Mucosa of descending colon (tissue), 3 donors: ENCODE data around the gene SAFB2. TPM values are rescaled to one million over a fixed set of nuclear protein-coding genes. Genes with fewer than 3 reads are reported as not detected.
A peak's percentile ranks its signal among the peaks of the same experiment; 100 is the strongest.

Experiments
- ATAC-seq: fragments of 200-7000 bp; cut with Tn5 transposase; one replicate; pipeline ENCODE4 v1.9.1; 2020; ENCODE audit warnings: mild to moderate bottlenecking, moderate library complexity
- DNase-seq, 3 donors: peaks; one replicate each; pipeline ENCODE4 v3.0.0-alpha.2; 2020
- H3K36me3 ChIP-seq: fragments of 200-600 bp; one replicate; pipeline ENCODE4 v1.8.0; 2021; ENCODE audit warnings: low read depth, mild to moderate bottlenecking
- H3K4me1 ChIP-seq: fragments of 200-600 bp; one replicate; pipeline ENCODE4 v1.8.0; 2021; ENCODE audit warnings: low read depth, mild to moderate bottlenecking
- H3K4me3 ChIP-seq: fragments of 200-600 bp; one replicate; pipeline ENCODE4 v1.8.0; 2021; ENCODE audit warnings: mild to moderate bottlenecking
- H3K9me3 ChIP-seq: fragments of 200-600 bp; one replicate; pipeline ENCODE4 v1.8.0; 2021; ENCODE audit warnings: mild to moderate bottlenecking
- CTCF ChIP-seq: fragments of 200-600 bp; IDR thresholded peaks from one replicate; pipeline ENCODE4 v1.8.0; 2022; ENCODE audit warnings: antibody characterized with exemption, mild to moderate bottlenecking
- intact Hi-C, 2 donors: fragments of 100-400 bp; cut with DNase I in 1 of 2; cut with micrococcal nuclease in 1 of 2; formaldehyde crosslinking; loops; one replicate each; pipeline versions ENCODE4 v1.11.0 to v1.11.1; 2022; cut with DNase I, micrococcal nuclease
- total RNA-seq, 3 donors: library from RNA; stranded (reverse); fragmentation: NEBNext Ultra II Directional in 2 of 3; extraction: Animal tissue kit (Norgen Biotek cat#: 25700) in 2 of 3; gene quantifications; one replicate each; pipeline versions ENCODE4 v1.2.1 to v1.2.4, GENCODE V29; 2021 to 2023
- donor health status: DM: no; HTN: no; CAD: no; lungs with moderate emphysema.
- donor health status: DM: no; HTN: no; CAD: no.
- donor health status: DM: no; HTN: yes; CAD: no.

Gene SAFB2
- total RNA-seq, 3 donors from 2014 or later, result 66.7 to 122 (median 102) TPM

GRCh38 chr19:5607318-5608275 lies 15.0 kb downstream of the SAFB2 start:
- no peaks in the 10 kb centered on the region for H3K9me3 ChIP-seq
- no peak for TF ChIP-seq CTCF
- peaks cover 37% of the 10 kb centered on the region for H3K36me3 ChIP-seq
- no peak overlapping the region for H3K4me3 ChIP-seq
- intact Hi-C loops, result no loop called here
- ATAC-seq (no peak), DNase-seq (no peak)
- H3K4me1 ChIP-seq, result no peaks in the 10 kb centered on the region

- Histone ChIP-seq H3K9me3 (no peaks in the 10 kb centered on the region), H3K4me1 (no peaks in the 10 kb centered on the region), H3K4me3 (no peak overlapping the region), H3K36me3 (peaks cover 25% of the 10 kb centered on the region)
- intact Hi-C loops, result no loop called here
- DNase-seq, result no peak
- TF ChIP-seq CTCF, result no peak
- ATAC-seq, result no peak
These were observed 17.2 kb downstream of the SAFB2 start for GRCh38 chr19:5605362-5605761.

GRCh38 chr19:5603626-5604025 lies 18.9 kb downstream of the SAFB2 start:
- no peaks in the 10 kb centered on the region for H3K4me1 ChIP-seq
- no peak overlapping the region for H3K4me3 ChIP-seq
- no peak for ATAC-seq
- no peak for TF ChIP-seq CTCF
- peaks cover 30% of the 10 kb centered on the region for H3K36me3 ChIP-seq
- intact Hi-C loops, result no loop called here
- H3K9me3 ChIP-seq, result no peaks in the 10 kb centered on the region
- DNase-seq, result no peak

- ATAC-seq, result no peak
- intact Hi-C loops, result no loop called here
These were observed 21.8 kb downstream of the SAFB2 start for GRCh38 chr19:5600797-5601196.

GRCh38 chr19:5595745-5596144 lies 26.8 kb downstream of the SAFB2 start:
- TF ChIP-seq CTCF, result no peak
- DNase-seq, result peak in 1 of 3 donors; percentile 17
- H3K9me3 ChIP-seq, result no peaks in the 10 kb centered on the region
- H3K36me3 ChIP-seq, result peaks cover 49% of the 10 kb centered on the region
- intact Hi-C loops, result no loop called here
- no peaks in the 10 kb centered on the region for H3K4me1 ChIP-seq
- no peak overlapping the region for H3K4me3 ChIP-seq
- ATAC-seq, result no peak

More at GRCh38 chr19:5600797-5601196, 21.8 kb downstream of the SAFB2 start:
- Histone ChIP-seq H3K4me1 (no peaks in the 10 kb centered on the region), H3K4me3 (no peak overlapping the region), H3K9me3 (no peaks in the 10 kb centered on the region), H3K36me3 (peaks cover 48% of the 10 kb centered on the region)
- DNase-seq, result peak in 1 of 3 donors; percentile 4
- no peak for TF ChIP-seq CTCF
